ENCODE results near the gene EN2. TPM values are rescaled to one million over a fixed set of nuclear protein-coding genes. Genes with fewer than 3 reads are reported as not detected.

Gene EN2
- total RNA-seq, 4 donors from 2014 or later: 0.06 TPM; not detected in 3

DNA sequence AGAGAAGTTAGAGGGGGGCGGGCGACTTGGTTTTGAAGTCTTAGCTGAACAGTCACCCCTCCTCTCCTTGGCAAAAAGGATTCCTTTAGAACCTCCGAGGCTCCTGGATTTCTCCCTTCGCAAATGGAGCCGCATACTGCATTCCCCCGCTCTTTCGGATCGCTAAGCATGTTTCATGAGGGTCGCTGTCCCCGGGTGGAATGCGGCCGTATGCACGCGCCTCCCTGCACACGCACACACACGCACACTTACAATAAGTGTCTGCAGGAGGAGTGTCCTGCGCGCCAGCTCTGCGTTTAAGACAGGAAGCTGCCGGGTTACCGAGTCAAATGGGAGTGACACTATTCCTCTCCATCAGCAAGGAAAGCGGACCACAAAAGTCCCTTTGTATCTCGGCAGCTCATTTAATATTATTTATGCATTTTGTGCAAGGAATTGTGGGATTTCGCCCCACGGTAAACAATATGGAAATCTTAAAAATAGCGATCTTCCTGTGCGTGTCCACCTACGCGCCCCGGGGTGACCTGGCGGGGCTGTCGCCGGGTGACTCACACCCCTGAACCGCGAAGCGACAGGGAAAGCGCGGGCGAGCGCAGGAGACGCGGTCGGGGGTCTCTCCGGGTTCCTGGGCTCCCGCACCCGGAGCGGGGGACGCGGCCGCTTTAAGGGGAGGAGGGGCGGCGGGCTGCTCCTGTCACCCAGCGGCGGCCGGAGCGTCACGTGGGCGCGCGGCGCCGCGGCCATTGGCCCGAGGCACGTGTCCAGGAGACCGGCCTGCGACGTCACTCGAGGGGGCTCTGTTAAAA, 988 bp upstream of the EN2 start:
- Histone ChIP-seq H3K27me3 (peaks cover 16 to 97% (median 83%) of the 10 kb centered on the region in 4 donors), H3K4me3 (peak overlapping the region; percentile 52 to 64 (median 58)), H3K9me3 (no peaks in the 10 kb centered on the region), H3K36me3 (no peaks in the 10 kb centered on the region), H3K27ac (replicated peaks in 1 of 4) (no peak overlapping the region), H3K4me1 (peaks cover 44 to 63% (median 54%) of the 10 kb centered on the region in 4 donors)
- intact Hi-C loops (cut with DNase I): no loop called here
- no peak for DNase-seq (ENCODE audit: extremely low spot score)
- WGBS: 5% methylated on average over 36 of the region's 69 CpGs
- TF ChIP-seq EP300 (IDR thresholded peaks at IDR 0.05) (no peak), POLR2AphosphoS5 (IDR thresholded peaks at IDR 0.05) (peak in 1 of 2 donors; percentile 56)

DNA sequence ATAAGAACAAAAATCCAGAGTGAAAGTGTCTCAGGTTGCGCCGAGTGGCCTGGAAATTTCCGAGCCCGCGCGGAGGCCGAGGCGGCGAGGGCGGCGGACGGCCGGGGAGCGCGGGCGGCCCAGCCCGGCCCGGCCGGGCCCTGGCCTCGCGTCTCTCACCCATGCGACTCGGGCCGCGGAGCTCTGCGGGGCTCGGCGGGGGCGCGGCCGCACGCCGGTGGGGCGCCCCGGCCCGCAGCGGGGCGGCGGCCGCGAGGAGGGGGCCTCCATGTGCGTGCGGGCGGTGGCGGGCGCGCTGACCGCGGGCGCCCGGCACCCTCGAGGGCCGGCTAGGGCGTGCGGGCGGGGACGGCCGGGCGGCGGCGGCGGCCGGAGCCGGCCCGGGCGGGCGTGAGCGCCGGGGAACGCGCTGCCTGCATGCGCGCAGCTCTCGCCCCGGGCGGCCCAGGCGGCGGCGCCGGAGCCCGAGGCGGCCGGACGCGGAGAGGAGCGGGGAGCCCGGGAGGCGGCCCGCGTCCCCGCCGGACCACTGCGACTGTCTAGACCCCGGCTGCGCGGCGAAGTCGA, 302 bp upstream of the EN2 start:
- H3K27me3 ChIP-seq: peaks cover 14 to 97% (median 90%) of the 10 kb centered on the region in 4 donors
- H3K27ac ChIP-seq (replicated peaks in 1 of 4): no peak overlapping the region
- no peak for DNase-seq (ENCODE audit: extremely low spot score)
- 6% methylated on average over 17 of the region's 98 CpGs for WGBS
- H3K4me3 ChIP-seq: peak overlapping the region; percentile 52 to 64 (median 58)
- no peaks in the 10 kb centered on the region for H3K9me3 ChIP-seq
- H3K36me3 ChIP-seq: no peaks in the 10 kb centered on the region
- TF ChIP-seq POLR2AphosphoS5 (IDR thresholded peaks at IDR 0.05): no peak
- no peak for TF ChIP-seq POLR2A (IDR thresholded peaks at IDR 0.05; ENCODE audit: low read depth)
- TF ChIP-seq, protein P1, sequence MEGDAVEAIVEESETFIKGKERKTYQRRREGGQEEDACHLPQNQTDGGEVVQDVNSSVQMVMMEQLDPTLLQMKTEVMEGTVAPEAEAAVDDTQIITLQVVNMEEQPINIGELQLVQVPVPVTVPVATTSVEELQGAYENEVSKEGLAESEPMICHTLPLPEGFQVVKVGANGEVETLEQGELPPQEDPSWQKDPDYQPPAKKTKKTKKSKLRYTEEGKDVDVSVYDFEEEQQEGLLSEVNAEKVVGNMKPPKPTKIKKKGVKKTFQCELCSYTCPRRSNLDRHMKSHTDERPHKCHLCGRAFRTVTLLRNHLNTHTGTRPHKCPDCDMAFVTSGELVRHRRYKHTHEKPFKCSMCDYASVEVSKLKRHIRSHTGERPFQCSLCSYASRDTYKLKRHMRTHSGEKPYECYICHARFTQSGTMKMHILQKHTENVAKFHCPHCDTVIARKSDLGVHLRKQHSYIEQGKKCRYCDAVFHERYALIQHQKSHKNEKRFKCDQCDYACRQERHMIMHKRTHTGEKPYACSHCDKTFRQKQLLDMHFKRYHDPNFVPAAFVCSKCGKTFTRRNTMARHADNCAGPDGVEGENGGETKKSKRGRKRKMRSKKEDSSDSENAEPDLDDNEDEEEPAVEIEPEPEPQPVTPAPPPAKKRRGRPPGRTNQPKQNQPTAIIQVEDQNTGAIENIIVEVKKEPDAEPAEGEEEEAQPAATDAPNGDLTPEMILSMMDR (IDR thresholded peaks at IDR 0.05): no peak
- TF ChIP-seq EP300 (IDR thresholded peaks at IDR 0.05): no peak
- intact Hi-C loops (cut with DNase I): no loop called here
- H3K4me1 ChIP-seq: peaks cover 44 to 63% (median 54%) of the 10 kb centered on the region in 4 donors

DNA sequence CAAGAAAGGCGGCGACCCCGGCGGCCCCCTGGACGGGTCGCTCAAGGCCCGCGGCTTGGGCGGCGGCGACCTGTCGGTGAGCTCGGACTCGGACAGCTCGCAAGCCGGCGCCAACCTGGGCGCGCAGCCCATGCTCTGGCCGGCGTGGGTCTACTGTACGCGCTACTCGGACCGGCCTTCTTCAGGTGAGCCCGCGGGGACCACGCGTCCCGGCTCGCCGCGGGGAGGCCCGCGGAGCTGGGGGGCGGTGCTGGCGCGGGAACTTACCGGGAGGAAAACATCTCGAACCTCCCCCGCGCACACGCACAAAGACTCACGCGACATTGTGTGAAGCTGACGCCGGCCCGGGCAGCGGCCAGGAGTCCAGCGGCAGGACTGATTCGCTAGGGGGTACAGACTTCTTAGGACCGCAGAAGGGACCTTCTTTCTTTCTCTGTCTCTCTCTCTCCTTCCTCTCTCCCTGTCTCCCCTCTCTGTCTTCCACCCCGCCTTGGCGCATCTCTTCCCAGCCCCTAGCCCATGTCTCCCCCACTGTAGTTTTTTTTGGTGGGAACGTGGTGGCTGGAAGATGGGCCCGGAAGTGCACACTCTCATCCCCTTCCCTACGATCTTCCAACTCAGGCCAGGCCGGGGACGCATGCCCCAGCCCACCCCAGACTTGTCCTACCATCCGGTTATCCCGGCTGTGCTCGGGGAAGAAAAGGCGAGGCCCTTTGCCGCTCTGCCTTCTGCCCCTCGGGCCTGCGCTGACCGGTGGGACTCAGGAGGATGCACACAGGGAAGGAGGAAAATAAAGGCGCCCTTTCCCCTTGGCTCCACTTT, 1.2 kb downstream of the EN2 start:
- TF ChIP-seq POLR2AphosphoS5 (IDR thresholded peaks at IDR 0.05): no peak
- intact Hi-C loops (cut with DNase I): no loop called here
- peaks cover 9 to 97% (median 87%) of the 10 kb centered on the region in 4 donors for H3K27me3 ChIP-seq
- no peak for DNase-seq (ENCODE audit: extremely low spot score)
- no peaks in the 10 kb centered on the region for H3K36me3 ChIP-seq
- H3K27ac ChIP-seq (replicated peaks in 1 of 4): no peak overlapping the region
- peaks cover 37 to 54% (median 46%) of the 10 kb centered on the region in 4 donors for H3K4me1 ChIP-seq
- WGBS: 5% methylated on average over 28 of the region's 68 CpGs
- H3K9me3 ChIP-seq: no peaks in the 10 kb centered on the region
- peak overlapping the region; percentile 39 to 64 (median 42) for H3K4me3 ChIP-seq

DNA sequence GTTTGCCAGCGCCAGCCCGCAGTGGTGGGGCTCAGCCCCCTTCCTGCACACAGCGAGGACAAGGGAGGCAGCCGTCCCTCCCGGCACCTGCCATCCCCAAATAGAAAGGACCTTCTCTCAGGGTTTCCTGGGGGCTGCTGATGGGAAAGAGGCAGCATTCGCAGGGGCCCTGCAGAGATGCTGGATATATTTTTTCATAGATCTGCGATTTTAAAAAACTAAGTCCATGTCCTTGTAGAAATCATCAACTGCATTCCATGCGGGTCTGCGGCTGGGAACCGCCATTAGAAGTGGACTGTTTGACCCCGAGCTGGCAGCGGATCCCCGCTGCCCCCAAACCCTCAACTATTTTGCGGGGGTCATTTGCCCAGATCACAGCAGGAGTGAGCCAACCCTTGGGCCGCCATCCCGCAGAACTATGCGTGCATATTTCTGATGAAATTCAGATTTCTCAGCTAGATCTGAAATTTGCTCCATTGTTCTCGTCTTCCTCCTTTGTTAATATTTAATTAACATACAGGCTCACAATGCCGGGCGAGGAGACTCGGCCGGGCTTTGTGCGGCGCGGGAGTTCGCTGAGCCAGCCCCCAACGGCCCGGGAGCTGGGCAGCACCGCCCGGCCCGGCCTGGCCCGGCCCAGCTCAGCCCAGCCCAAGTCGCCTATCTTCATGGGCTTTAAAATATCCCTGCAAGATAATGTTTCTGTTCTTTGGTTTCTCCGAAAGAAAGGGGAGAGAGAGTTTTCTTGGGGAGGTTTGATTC, 2.0 kb downstream of the EN2 start:
- Histone ChIP-seq H3K4me3 (no peak overlapping the region), H3K27ac (replicated peaks in 1 of 4) (no peak overlapping the region), H3K27me3 (peaks cover 9 to 97% (median 87%) of the 10 kb centered on the region in 4 donors), H3K36me3 (no peaks in the 10 kb centered on the region), H3K9me3 (no peaks in the 10 kb centered on the region), H3K4me1 (peaks cover 29 to 46% (median 38%) of the 10 kb centered on the region in 4 donors)
- TF ChIP-seq POLR2AphosphoS5 (IDR thresholded peaks at IDR 0.05): no peak
- TF ChIP-seq, protein P1 (IDR thresholded peaks at IDR 0.05): no peak
- no peak for TF ChIP-seq EP300 (IDR thresholded peaks at IDR 0.05)
- no peak for TF ChIP-seq POLR2A (IDR thresholded peaks at IDR 0.05; ENCODE audit: low read depth)
- intact Hi-C loops (cut with DNase I): no loop called here
- WGBS: 10% methylated on average over 27 of the region's 34 CpGs
- no peak for DNase-seq (ENCODE audit: extremely low spot score)

DNA sequence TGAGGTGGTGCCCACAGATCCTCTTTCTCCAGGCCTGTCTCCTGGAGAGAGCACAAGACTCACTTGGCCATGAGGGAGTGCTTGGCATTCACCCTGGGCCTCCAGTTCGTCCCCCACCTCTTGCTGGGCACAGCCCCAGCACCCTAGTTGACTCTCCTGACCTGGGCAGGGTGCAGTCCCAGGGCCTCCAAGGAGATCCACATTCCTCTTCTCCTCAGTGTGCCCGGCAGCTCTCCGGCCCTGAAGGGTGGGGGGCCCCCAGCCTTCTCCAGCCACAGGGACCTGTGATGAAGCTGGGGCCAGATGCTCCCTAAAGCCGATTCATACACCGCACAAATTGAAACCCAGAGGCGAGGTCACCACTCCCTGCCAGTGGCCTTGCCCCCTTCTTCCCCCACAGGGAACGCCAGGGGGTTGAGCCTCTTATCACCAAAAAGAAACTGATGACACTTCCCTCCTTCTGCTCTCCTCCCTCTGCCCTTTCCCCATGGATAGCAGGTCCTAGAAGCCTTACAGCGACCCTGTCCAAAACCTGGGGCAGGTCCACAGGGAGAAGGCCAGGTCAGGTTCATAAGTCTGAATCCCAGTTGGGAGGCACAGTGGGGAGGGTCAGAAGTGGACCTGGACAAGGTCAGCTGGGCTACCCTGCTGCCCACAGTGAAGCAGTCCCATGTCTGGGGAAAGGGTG, 3.1 kb downstream of the EN2 start:
- intact Hi-C loops (cut with DNase I): no loop called here

More for the DNA sequence above, 3.1 kb downstream of the EN2 start:
- Histone ChIP-seq H3K27me3 (peaks cover 9 to 97% (median 88%) of the 10 kb centered on the region in 4 donors), H3K9me3 (no peaks in the 10 kb centered on the region), H3K4me3 (no peak overlapping the region), H3K36me3 (no peaks in the 10 kb centered on the region), H3K27ac (replicated peaks in 1 of 4) (no peak overlapping the region), H3K4me1 (peaks cover 26 to 44% (median 39%) of the 10 kb centered on the region in 4 donors)
- TF ChIP-seq POLR2A (IDR thresholded peaks at IDR 0.05; ENCODE audit: low read depth): no peak
- TF ChIP-seq, protein P1 (IDR thresholded peaks at IDR 0.05): no peak
- TF ChIP-seq EP300 (IDR thresholded peaks at IDR 0.05): no peak
- no peak for TF ChIP-seq POLR2AphosphoS5 (IDR thresholded peaks at IDR 0.05)
- DNase-seq (ENCODE audit: extremely low spot score): no peak
- WGBS: 19% methylated on average over 8 of the region's 8 CpGs
